Measurements from ENCODE around the gene MICALL2. TPM values are rescaled to one million over a fixed set of nuclear protein-coding genes. Genes with fewer than 3 reads are reported as not detected.

Gene MICALL2
- total RNA-seq, 2 donors from 2014 or later = 62.8 to 117 TPM

GRCh38 chr7:1475393-1475792, 16.1 kb upstream of the MICALL2 start:
- H3K27ac ChIP-seq = no peak overlapping the region
- H3K4me1 ChIP-seq = no peaks in the 10 kb centered on the region
- H3K4me3 ChIP-seq = no peak overlapping the region
- TF ChIP-seq CTCF (IDR thresholded peaks at IDR 0.05) = no peak
- no peaks in the 10 kb centered on the region for H3K9me3 ChIP-seq
- H3K36me3 ChIP-seq = no peaks in the 10 kb centered on the region
- intact Hi-C loops (cut with DNase I) = no loop called here
- no peak overlapping the region for H3K9ac ChIP-seq (ENCODE audit: low read depth in 2 of 2, low read length in 2 of 2)
- DNase-seq = no peak
- H3K27me3 ChIP-seq = no peaks in the 10 kb centered on the region

- TF ChIP-seq CTCF (IDR thresholded peaks at IDR 0.05) = no peak
- Histone ChIP-seq H3K27me3 (no peaks in the 10 kb centered on the region), H3K36me3 (no peaks in the 10 kb centered on the region), H3K4me1 (no peaks in the 10 kb centered on the region), H3K27ac (no peak overlapping the region), H3K4me3 (no peak overlapping the region), H3K9me3 (no peaks in the 10 kb centered on the region), H3K9ac (ENCODE audit: low read depth in 2 of 2, low read length in 2 of 2) (no peak overlapping the region)
- intact Hi-C loops (cut with DNase I) = loop anchor here (5.0 kb wide), 1 partner anchor 42 kb away; no protein-coding TSS in a partner anchor
- no peak for DNase-seq
Measured at GRCh38 chr7:1474736-1475135, 15.5 kb upstream of the MICALL2 start.

GRCh38 chr7:1473864-1474512, 14.7 kb upstream of the MICALL2 start:
- peak; percentile 88 for TF ChIP-seq CTCF (IDR thresholded peaks at IDR 0.05)
- Histone ChIP-seq H3K27me3 (no peaks in the 10 kb centered on the region), H3K27ac (no peak overlapping the region), H3K9me3 (no peaks in the 10 kb centered on the region), H3K36me3 (no peaks in the 10 kb centered on the region), H3K9ac (ENCODE audit: low read depth in 2 of 2, low read length in 2 of 2) (no peak overlapping the region), H3K4me1 (no peaks in the 10 kb centered on the region), H3K4me3 (no peak overlapping the region)
- intact Hi-C loops (cut with DNase I) = loop anchor here (2.0 to 5.0 kb wide), 2 partner anchors 42 to 249 kb away; no protein-coding TSS in a partner anchor
- peak; percentile 93 for DNase-seq

- intact Hi-C loops (cut with DNase I) = loop anchor here (5.0 kb wide), 1 partner anchor 39 kb away; no protein-coding TSS in a partner anchor
- no peak for DNase-seq
- no peak for TF ChIP-seq CTCF (IDR thresholded peaks at IDR 0.05)
Measured at GRCh38 chr7:1470901-1471300, 11.6 kb upstream of the MICALL2 start.

GRCh38 chr7:1468643-1469298, 9.5 kb upstream of the MICALL2 start:
- no peaks in the 10 kb centered on the region for H3K27me3 ChIP-seq
- no peak overlapping the region for H3K27ac ChIP-seq
- DNase-seq = no peak
- H3K9me3 ChIP-seq = no peaks in the 10 kb centered on the region
- no peak overlapping the region for H3K4me3 ChIP-seq
- H3K36me3 ChIP-seq = no peaks in the 10 kb centered on the region
- intact Hi-C loops (cut with DNase I) = no loop called here
- no peak overlapping the region for H3K9ac ChIP-seq (ENCODE audit: low read depth in 2 of 2, low read length in 2 of 2)
- TF ChIP-seq CTCF (IDR thresholded peaks at IDR 0.05) = no peak
- H3K4me1 ChIP-seq = peaks cover 12% of the 10 kb centered on the region

More at GRCh38 chr7:1470901-1471300, 11.6 kb upstream of the MICALL2 start:
- H3K9ac ChIP-seq (ENCODE audit: low read depth in 2 of 2, low read length in 2 of 2) = no peak overlapping the region
- no peaks in the 10 kb centered on the region for H3K27me3 ChIP-seq
- H3K9me3 ChIP-seq = no peaks in the 10 kb centered on the region
- H3K27ac ChIP-seq = no peak overlapping the region
- H3K36me3 ChIP-seq = no peaks in the 10 kb centered on the region
- H3K4me1 ChIP-seq = peaks cover 6% of the 10 kb centered on the region
- H3K4me3 ChIP-seq = no peak overlapping the region

Measured in colonic mucosa (tissue), 4 donors.